Transverse colon (tissue), 4 donors: Measurements from ENCODE around the gene KRTAP5-11. TPM values are rescaled to one million over a fixed set of nuclear protein-coding genes. Genes with fewer than 3 reads are reported as not detected.
"Not testable (repeated sequence)": the region's sequence is repeated elsewhere in the genome, so short reads cannot be mapped to it uniquely, and the experiment has no call there.

Experiments used
- DNase-seq: peaks from one replicate; pipeline ENCODE4 v3.0.0-alpha.2; 2019
- H3K27ac ChIP-seq, 4 donors: fragments of 200-600 bp; sonication (generic); 2 replicates each; pipeline ENCODE4 v1.5.1; 2016 to 2018; ENCODE audit warnings: inconsistent platforms in 4 of 4
- H3K27me3 ChIP-seq: fragments of 200-600 bp; sonication (generic); 2 replicates; pipeline ENCODE4 v1.5.1; 2017; ENCODE audit warnings: inconsistent platforms
- H3K36me3 ChIP-seq, 4 donors: fragments of 200-600 bp; sonication (generic); 2 replicates each; pipeline ENCODE4 v1.5.1; 2017 to 2019; ENCODE audit warnings: inconsistent platforms in 4 of 4
- H3K4me1 ChIP-seq, 4 donors: fragments of 200-600 bp; sonication (generic); 2 replicates each; pipeline ENCODE4 v1.5.1; 2017 to 2020; ENCODE audit warnings: inconsistent platforms in 4 of 4
- H3K4me3 ChIP-seq, 4 donors: fragments of 200-600 bp; sonication (generic); 1 replicate in 1 of 4; 2 replicates in 3 of 4; pipeline versions ENCODE4 v1.5.1 to v1.6.1; 2017 to 2019; ENCODE audit warnings: inconsistent platforms in 4 of 4
- H3K9me3 ChIP-seq, 2 donors: fragments of 200-600 bp; sonication (generic); 2 replicates each; pipeline ENCODE4 v1.5.1; 2017 to 2019; ENCODE audit warnings: inconsistent platforms in 2 of 2
- EP300 ChIP-seq: sonication (generic); formaldehyde crosslinking; IDR thresholded peaks from one replicate; pipeline ENCODE4 v1.6.1; 2017; ENCODE audit warnings: antibody characterized with exemption, low read depth
- POLR2A ChIP-seq: fragments of 450-650 bp; IDR thresholded peaks from one replicate; pipeline ENCODE4 v1.6.1; 2016; ENCODE audit warnings: antibody characterized with exemption, mild to moderate bottlenecking, moderate library complexity
- POLR2AphosphoS5 ChIP-seq, 3 donors: sonication (generic); formaldehyde crosslinking; IDR thresholded peaks; one replicate each; pipeline ENCODE4 v1.6.1; 2016; ENCODE audit warnings: antibody characterized with exemption in 3 of 3
- WGBS, 2 donors: methylation state at CpG; one replicate each; pipeline ENCODE4 v1.1.5; 2018; ENCODE audit warnings: low coverage in 1 of 2; 5-methylcytosine and 5-hydroxymethylcytosine counted together
- in situ Hi-C, 4 donors: fragments of 200-750 bp; cut with MboI; loops; one replicate each; pipeline versions ENCODE4 v1.15.0 to v1.15.1; 2017; ENCODE audit warnings: low sequenced_read_pairs in 3 of 4, low pct_ligation_motif_present in 1 of 4, low pct_unique_long_range_greater_than_20kb in 1 of 4
- intact Hi-C: fragments of 100-400 bp; cut with DNase I; formaldehyde crosslinking; loops from one replicate; pipeline ENCODE4 v1.15.1; 2023; ENCODE audit warnings: low total_unique reads
- total RNA-seq, 4 donors: library from RNA; depleted of rRNA; stranded (reverse); fragments of >200 nt; gene quantifications; one replicate each; pipeline ENCODE4 v1.1.0, GENCODE V29; 2016
- TF ChIP-seq, protein P1 (sequence below), 5 experiments: fragments of 200-600 bp in 3 of 5; fragments of 450-650 bp in 2 of 5; sonication (generic) in 3 of 5; IDR thresholded peaks; 1 replicate in 2 of 5; 2 replicates in 3 of 5; pipeline ENCODE4 v1.5.1; 2016 to 2017; ENCODE audit warnings: antibody characterized with exemption in 5 of 5, inconsistent platforms in 3 of 5, mild to moderate bottlenecking in 2 of 5, moderate library complexity in 1 of 5

KRTAP5-11 gene
- total RNA-seq, 4 donors from 2014 or later, result not detected

DNA sequence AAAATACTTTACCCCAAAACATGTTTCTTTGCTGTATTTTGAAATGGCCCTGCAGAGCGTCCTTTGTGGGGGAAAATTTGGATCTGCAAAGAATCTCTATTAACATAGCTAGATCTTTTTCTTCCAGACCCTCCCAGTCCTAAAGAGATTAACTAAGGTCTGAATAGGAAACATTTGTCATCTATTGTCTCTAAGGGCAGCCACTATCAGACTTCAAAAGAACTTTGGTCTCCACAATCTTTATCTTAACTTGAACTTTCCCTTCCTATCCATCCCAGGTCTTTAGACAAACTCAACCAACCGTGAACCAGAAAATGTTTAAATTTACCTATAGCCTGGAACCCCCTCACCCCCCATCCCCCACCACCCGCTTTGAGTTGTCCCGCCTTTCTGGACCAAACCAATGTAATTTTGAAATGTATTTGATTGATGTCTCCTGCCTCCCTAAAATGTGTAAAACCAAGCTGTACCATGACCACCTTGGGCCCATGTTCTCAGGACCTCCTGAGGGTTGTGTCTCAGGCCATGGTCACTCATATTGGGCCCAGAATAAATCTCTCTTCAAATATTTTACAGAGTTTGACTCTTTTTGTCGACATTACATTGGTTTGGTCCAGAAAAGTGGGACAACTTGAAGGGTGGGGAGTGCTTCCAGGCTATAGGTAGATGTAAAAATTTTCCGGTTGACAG is 38.0 kb downstream of the KRTAP5-11 start:
- no peak overlapping the region for H3K27ac ChIP-seq
- no peak for DNase-seq
- no peak overlapping the region for H3K4me3 ChIP-seq
- H3K27me3 ChIP-seq, result no peaks in the 10 kb centered on the region
- in situ Hi-C loops, result no loop called here
- WGBS, 2 donors, result 80 to 86% methylated on average over 6 of the region's 6 CpGs
- intact Hi-C loops, result no loop called here
- TF ChIP-seq EP300 (no peak), POLR2AphosphoS5 (IDR thresholded peaks at IDR 0.05) (no peak), POLR2A (no peak)
- TF ChIP-seq, protein P1, sequence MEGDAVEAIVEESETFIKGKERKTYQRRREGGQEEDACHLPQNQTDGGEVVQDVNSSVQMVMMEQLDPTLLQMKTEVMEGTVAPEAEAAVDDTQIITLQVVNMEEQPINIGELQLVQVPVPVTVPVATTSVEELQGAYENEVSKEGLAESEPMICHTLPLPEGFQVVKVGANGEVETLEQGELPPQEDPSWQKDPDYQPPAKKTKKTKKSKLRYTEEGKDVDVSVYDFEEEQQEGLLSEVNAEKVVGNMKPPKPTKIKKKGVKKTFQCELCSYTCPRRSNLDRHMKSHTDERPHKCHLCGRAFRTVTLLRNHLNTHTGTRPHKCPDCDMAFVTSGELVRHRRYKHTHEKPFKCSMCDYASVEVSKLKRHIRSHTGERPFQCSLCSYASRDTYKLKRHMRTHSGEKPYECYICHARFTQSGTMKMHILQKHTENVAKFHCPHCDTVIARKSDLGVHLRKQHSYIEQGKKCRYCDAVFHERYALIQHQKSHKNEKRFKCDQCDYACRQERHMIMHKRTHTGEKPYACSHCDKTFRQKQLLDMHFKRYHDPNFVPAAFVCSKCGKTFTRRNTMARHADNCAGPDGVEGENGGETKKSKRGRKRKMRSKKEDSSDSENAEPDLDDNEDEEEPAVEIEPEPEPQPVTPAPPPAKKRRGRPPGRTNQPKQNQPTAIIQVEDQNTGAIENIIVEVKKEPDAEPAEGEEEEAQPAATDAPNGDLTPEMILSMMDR (IDR thresholded peaks at IDR 0.05), result no peak
- H3K36me3 ChIP-seq, result no peaks in the 10 kb centered on the region
- H3K4me1 ChIP-seq, result no peaks in the 10 kb centered on the region
- no peaks in the 10 kb centered on the region for H3K9me3 ChIP-seq

DNA sequence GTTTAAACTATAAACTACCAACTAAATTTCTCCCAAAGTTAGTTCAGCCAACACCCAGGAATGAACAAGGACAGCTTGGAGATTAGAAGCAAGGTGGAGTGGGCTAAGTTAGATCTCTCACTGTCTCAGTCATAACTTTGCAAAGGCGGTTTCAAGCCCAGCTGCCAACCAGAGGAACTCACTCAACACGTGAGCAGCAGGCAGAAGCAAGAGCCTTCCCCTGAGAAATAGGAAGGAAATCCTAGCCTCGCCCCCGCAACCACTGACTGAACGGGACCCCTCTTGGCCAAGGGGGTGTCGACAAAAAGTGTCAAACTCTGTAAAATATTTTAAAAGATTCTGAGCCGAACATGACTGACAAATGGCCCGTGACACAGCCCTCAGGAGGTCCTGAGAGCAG is 38.8 kb downstream of the KRTAP5-11 start:
- WGBS, 2 donors, result 65 to 71% methylated on average over 2 to 8 of the region's 8 CpGs
- Histone ChIP-seq H3K27me3 (no peaks in the 10 kb centered on the region), H3K4me3 (no peak overlapping the region), H3K4me1 (no peaks in the 10 kb centered on the region), H3K36me3 (no peaks in the 10 kb centered on the region), H3K9me3 (no peaks in the 10 kb centered on the region), H3K27ac (no peak overlapping the region)
- in situ Hi-C loops (no loop called here), intact Hi-C loops (no loop called here)
- DNase-seq, result no peak
- TF ChIP-seq POLR2A (no peak), EP300 (no peak), POLR2AphosphoS5 (IDR thresholded peaks at IDR 0.05) (no peak)
- TF ChIP-seq, protein P1 (IDR thresholded peaks at IDR 0.05), result no peak

DNA sequence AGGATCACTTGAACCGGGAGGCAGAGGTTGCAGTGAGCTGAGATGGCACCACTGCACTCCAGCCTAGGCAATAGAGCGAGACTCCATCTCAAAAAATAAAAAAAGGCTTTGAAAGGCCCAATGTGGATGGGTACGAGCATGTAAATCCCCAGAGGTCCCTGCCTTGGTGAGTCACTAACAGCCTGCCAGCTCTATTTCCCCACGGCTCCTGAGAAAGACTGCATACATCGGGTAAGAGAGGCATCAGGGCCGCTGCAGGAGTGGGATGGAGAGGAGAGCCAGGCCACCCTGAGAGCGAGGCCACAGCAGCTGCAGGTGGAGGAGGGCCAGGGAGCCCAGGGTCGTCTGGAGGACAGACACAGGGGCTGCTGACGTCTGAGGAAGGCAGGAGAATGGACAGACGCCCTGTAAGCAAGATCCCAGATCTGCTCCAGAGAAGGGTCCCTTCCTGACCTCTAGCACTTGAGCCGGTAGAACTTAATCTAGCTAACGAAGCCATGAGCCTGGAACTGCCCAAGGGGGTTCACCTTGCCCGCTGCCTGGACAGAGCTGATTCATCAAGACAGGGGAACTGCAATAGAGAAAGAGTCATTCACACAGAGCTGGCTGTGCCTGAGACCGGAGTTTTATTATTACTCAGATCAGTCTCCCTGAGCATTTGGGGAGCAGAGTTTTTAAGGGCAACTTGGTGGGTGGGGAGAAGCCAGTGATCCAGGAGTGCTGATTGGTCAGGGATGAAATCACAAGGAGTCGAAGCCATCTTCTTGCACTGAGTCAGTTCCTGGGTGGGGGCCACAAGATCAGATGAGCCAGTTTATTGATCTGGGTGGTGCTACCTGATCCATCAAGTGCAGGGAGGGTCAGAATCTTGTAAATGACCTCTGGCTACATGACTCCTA is 39.5 kb downstream of the KRTAP5-11 start:
- H3K27ac ChIP-seq, result no peak overlapping the region
- no peaks in the 10 kb centered on the region for H3K27me3 ChIP-seq
- no peaks in the 10 kb centered on the region for H3K36me3 ChIP-seq
- TF ChIP-seq, protein P1 (IDR thresholded peaks at IDR 0.05), result no peak
- TF ChIP-seq POLR2A (no peak), EP300 (no peak), POLR2AphosphoS5 (IDR thresholded peaks at IDR 0.05) (no peak)
- H3K4me1 ChIP-seq, result no peaks in the 10 kb centered on the region
- WGBS, 2 donors, result 68 to 95% methylated on average over 4 to 15 of the region's 15 CpGs
- H3K4me3 ChIP-seq, result no peak overlapping the region
- in situ Hi-C loops, result no loop called here
- intact Hi-C loops, result no loop called here
- H3K9me3 ChIP-seq, result no peaks in the 10 kb centered on the region
- no peak for DNase-seq

DNA sequence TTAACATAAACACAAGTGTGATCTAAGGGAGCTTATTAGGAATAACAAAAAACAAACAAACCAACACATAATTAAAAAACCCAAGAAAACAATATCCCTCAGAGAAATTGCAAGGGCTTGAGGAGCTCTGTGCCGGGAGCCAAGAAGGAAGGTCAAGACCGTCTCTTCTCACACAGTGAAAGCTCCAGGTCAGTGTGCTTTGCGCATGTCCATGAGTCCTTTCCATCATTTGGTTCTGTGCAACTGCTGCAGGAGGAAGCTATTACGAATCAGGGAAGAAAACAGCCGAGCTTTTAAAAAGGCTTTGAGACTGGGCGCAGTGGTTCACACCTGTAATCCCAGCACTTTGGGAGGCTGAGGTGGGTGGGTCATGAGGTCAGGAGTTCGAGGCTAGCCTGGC is 40.3 kb downstream of the KRTAP5-11 start:
- in situ Hi-C loops, result no loop called here

DNA sequence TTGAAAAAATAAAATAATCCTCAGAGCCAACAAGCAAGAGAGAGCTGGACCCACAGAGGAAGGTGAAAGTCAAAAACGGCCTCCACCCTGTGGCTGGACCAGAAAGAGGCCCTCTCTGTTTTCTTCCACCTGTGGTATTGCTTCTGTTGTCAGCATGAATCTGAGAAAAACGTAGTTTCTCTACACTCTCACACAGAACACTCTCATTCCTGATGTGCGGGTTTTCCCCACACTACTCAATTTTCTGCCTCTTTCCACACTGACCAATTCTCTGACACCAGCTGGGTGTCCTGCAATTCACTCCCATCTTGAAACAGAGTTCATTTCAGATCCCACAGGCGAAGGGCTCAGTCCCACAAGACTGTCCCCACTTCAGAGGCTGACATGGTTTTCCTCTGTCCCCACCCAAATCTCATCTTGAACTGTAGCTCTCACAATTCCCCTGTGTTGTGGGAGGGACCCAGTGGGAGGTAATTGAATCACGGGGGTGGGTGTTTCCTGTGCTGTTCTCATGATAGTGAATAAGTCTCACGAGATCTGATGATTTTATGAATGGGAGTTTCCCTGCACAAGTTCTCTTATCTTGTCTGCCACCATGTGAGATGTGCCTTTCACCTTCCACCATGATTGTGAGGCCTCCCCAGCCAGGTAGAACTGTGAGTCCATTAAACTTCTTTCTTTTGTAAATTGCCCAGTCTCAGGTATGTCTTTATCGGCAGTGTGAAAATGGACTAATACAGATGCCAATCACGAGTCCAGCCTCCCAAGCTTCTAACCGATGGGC is 42.0 kb downstream of the KRTAP5-11 start:
- WGBS, 2 donors, result 78 to 91% methylated on average over 6 to 9 of the region's 9 CpGs
- DNase-seq, intact Hi-C loops, H3K27ac ChIP-seq, H3K36me3 ChIP-seq, H3K27me3 ChIP-seq, in situ Hi-C loops, H3K4me3 ChIP-seq, H3K9me3 ChIP-seq, H3K4me1 ChIP-seq: not testable (repeated sequence)

More for the DNA sequence above, 40.3 kb downstream of the KRTAP5-11 start:
- Histone ChIP-seq H3K9me3 (no peaks in the 10 kb centered on the region), H3K36me3 (no peaks in the 10 kb centered on the region), H3K27ac (no peak overlapping the region), H3K4me3 (no peak overlapping the region), H3K4me1 (no peaks in the 10 kb centered on the region), H3K27me3 (no peaks in the 10 kb centered on the region)
- intact Hi-C loops, result no loop called here
- 75 to 100% methylated on average over 2 to 7 of the region's 7 CpGs for WGBS, 2 donors
- no peak for TF ChIP-seq EP300
- no peak for TF ChIP-seq POLR2A
- TF ChIP-seq, protein P1 (IDR thresholded peaks at IDR 0.05), result no peak
- TF ChIP-seq POLR2AphosphoS5 (IDR thresholded peaks at IDR 0.05), result no peak
- no peak for DNase-seq

DNA sequence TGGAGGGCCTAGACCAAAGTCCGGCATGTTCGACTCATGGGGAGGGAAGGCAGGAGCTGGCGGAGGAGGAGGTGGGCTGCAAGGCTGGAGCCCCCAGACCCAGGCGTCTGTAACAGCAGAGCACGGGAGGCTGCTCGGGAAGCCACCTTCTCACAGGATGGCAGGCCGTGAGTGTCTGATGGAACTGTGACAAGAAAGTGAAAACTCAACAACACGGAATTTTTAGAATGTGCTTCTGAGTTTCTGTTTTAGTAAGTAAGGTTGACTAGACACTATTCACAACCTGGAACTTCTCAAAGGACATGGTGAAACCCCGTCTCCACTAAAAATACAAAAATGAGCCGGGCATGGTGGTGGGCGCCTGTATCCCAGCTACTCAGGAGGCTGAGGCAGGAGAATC is 42.7 kb downstream of the KRTAP5-11 start:
- H3K27me3 ChIP-seq, H3K27ac ChIP-seq, H3K4me1 ChIP-seq, DNase-seq, intact Hi-C loops, in situ Hi-C loops, H3K4me3 ChIP-seq, H3K9me3 ChIP-seq, H3K36me3 ChIP-seq: not testable (repeated sequence)
- 74% methylated on average over 11 of the region's 11 CpGs; no CpG with 5 or more reads in 1 of the 2 donors for WGBS, 2 donors
